GM19023 (cell line): Measurements from ENCODE around the gene DDX24.

Experiments
- ATAC-seq: cut with Tn5 transposase; IDR thresholded peaks from one replicate; pipeline ENCODE4 v1.9.1; 2021; ENCODE audit warnings: mild to moderate bottlenecking, moderate library complexity; ENCODE audit not compliant: unreplicated experiment

Gene DDX24

GRCh38 chr14:94018308-94018707 lies 62.7 kb downstream of the DDX24 start:
- ATAC-seq = no peak

GRCh38 chr14:94016446-94016976 lies 64.5 kb downstream of the DDX24 start:
- ATAC-seq = no peak

- ATAC-seq = no peak
Measured at GRCh38 chr14:94015223-94015622, 65.8 kb downstream of the DDX24 start.

GRCh38 chr14:94014382-94014781 lies 66.6 kb downstream of the DDX24 start:
- no peak for ATAC-seq

GRCh38 chr14:94011795-94012194 lies 69.2 kb downstream of the DDX24 start:
- ATAC-seq = no peak

GRCh38 chr14:94010625-94011024 lies 70.4 kb downstream of the DDX24 start:
- ATAC-seq = no peak

- no peak for ATAC-seq
Measured at GRCh38 chr14:94009767-94010166, 71.2 kb downstream of the DDX24 start.

GRCh38 chr14:94008234-94008633 lies 72.8 kb downstream of the DDX24 start:
- ATAC-seq = no peak

GRCh38 chr14:94005324-94006073 lies 75.5 kb downstream of the DDX24 start:
- ATAC-seq = no peak

GRCh38 chr14:94004015-94004414 lies 77.0 kb downstream of the DDX24 start:
- ATAC-seq = no peak

- ATAC-seq = no peak
Measured at GRCh38 chr14:94003397-94003796, 77.6 kb downstream of the DDX24 start.

GRCh38 chr14:94001501-94002396 lies 79.3 kb downstream of the DDX24 start:
- no peak for ATAC-seq

GRCh38 chr14:94001016-94001415 lies 80.0 kb downstream of the DDX24 start:
- ATAC-seq = no peak

GRCh38 chr14:94000267-94000666 lies 80.7 kb downstream of the DDX24 start:
- no peak for ATAC-seq

GRCh38 chr14:93999573-93999972 lies 81.4 kb downstream of the DDX24 start:
- no peak for ATAC-seq

GRCh38 chr14:93998871-93999403 lies 82.1 kb downstream of the DDX24 start:
- ATAC-seq = no peak
